ENCODE data around the gene PSMA7. TPM values are rescaled to one million over a fixed set of nuclear protein-coding genes. Genes with fewer than 3 reads are reported as not detected.
A peak's percentile ranks its signal among the peaks of the same experiment; 100 is the strongest.

The PSMA7 gene
- total RNA-seq, 2 experiments from 2014 or later, result 287 to 288 TPM

- Mint-ChIP-seq H3K27me3 (ENCODE audit: low read depth) (no peaks in the 10 kb centered on the region), H3K27ac (peak overlapping the region; percentile 71), H3K4me1 (ENCODE audit: low read depth) (peaks cover 43% of the 10 kb centered on the region), H3K9me3 (no peaks in the 10 kb centered on the region), H3K36me3 (ENCODE audit: low read depth) (peaks cover 49% of the 10 kb centered on the region), H3K4me3 (no peak overlapping the region)
- CTCF ChIA-PET, result interaction anchor here (1.8 to 2.6 kb wide), 2 partner anchors 112 to 127 kb away, joined by 7 to 10 read pairs; no protein-coding TSS in a partner anchor
- DNase-seq, result no peak
- intact Hi-C loops (cut with micrococcal nuclease), result loop anchor here (1.0 kb wide), 1 partner anchor 70 kb away; no protein-coding TSS in a partner anchor
Observed at GRCh38 chr20:62137478-62138203, 5.6 kb downstream of the PSMA7 start.

- no peaks in the 10 kb centered on the region for H3K27me3 Mint-ChIP-seq (ENCODE audit: low read depth)
- intact Hi-C loops (cut with micrococcal nuclease), result loop anchor here (1.0 kb wide), 1 partner anchor 70 kb away; no protein-coding TSS in a partner anchor
Observed at GRCh38 chr20:62137092-62137384, 6.2 kb downstream of the PSMA7 start.

GRCh38 chr20:62136283-62137091 is 6.7 kb downstream of the PSMA7 start:
- Mint-ChIP-seq H3K9me3 (no peaks in the 10 kb centered on the region), H3K36me3 (ENCODE audit: low read depth) (peaks cover 52% of the 10 kb centered on the region), H3K27ac (peak overlapping the region; percentile 71), H3K27me3 (ENCODE audit: low read depth) (no peaks in the 10 kb centered on the region), H3K4me3 (no peak overlapping the region), H3K4me1 (ENCODE audit: low read depth) (peaks cover 47% of the 10 kb centered on the region)
- DNase-seq, result peak; percentile 80
- CTCF ChIA-PET, result interaction anchor here (1.3 to 3.5 kb wide), 5 partner anchors 53 to 126 kb away, joined by 3 to 27 read pairs (median 6); no protein-coding TSS in a partner anchor
- intact Hi-C loops (cut with micrococcal nuclease), result loop anchor here (1.0 kb wide), 2 partner anchors 69 to 125 kb away; no protein-coding TSS in a partner anchor

More at GRCh38 chr20:62137092-62137384, 6.2 kb downstream of the PSMA7 start:
- Mint-ChIP-seq H3K9me3 (no peaks in the 10 kb centered on the region), H3K4me1 (ENCODE audit: low read depth) (peaks cover 49% of the 10 kb centered on the region), H3K36me3 (ENCODE audit: low read depth) (peaks cover 51% of the 10 kb centered on the region), H3K4me3 (no peak overlapping the region), H3K27ac (peak overlapping the region; percentile 71)
- CTCF ChIA-PET, result interaction anchor here (1.5 to 3.5 kb wide), 2 partner anchors 70 to 126 kb away, joined by 6 to 27 read pairs; no protein-coding TSS in a partner anchor
- no peak for DNase-seq

GRCh38 chr20:62135573-62136266 is 7.5 kb downstream of the PSMA7 start:
- no peak overlapping the region for H3K4me3 Mint-ChIP-seq
- no peak for DNase-seq
- H3K27ac Mint-ChIP-seq, result no peak overlapping the region
- intact Hi-C loops (cut with micrococcal nuclease), result loop anchor here (1.0 kb wide), 1 partner anchor 124 kb away; no protein-coding TSS in a partner anchor
- H3K36me3 Mint-ChIP-seq (ENCODE audit: low read depth), result peaks cover 56% of the 10 kb centered on the region
- H3K4me1 Mint-ChIP-seq (ENCODE audit: low read depth), result peaks cover 39% of the 10 kb centered on the region
- no peaks in the 10 kb centered on the region for H3K9me3 Mint-ChIP-seq
- CTCF ChIA-PET, result interaction anchor here (0.9 to 3.5 kb wide), 6 partner anchors 14 to 125 kb away, joined by 3 to 27 read pairs (median 6); partner anchors contain the start of gene LSM14B
- no peaks in the 10 kb centered on the region for H3K27me3 Mint-ChIP-seq (ENCODE audit: low read depth)

- H3K4me1 Mint-ChIP-seq (ENCODE audit: low read depth), result peaks cover 32% of the 10 kb centered on the region
- intact Hi-C loops (cut with micrococcal nuclease), result no loop called here
- H3K27me3 Mint-ChIP-seq (ENCODE audit: low read depth), result no peaks in the 10 kb centered on the region
- H3K36me3 Mint-ChIP-seq (ENCODE audit: low read depth), result peaks cover 56% of the 10 kb centered on the region
- no peak overlapping the region for H3K4me3 Mint-ChIP-seq
- H3K27ac Mint-ChIP-seq, result no peak overlapping the region
- H3K9me3 Mint-ChIP-seq, result no peaks in the 10 kb centered on the region
- no peak for DNase-seq
- CTCF ChIA-PET, result interaction anchor here (0.9 to 3.5 kb wide), 4 partner anchors 13 to 124 kb away, joined by 3 to 27 read pairs (median 4); partner anchors contain the start of gene LSM14B
Observed at GRCh38 chr20:62134735-62135231, 8.4 kb downstream of the PSMA7 start.

- CTCF ChIA-PET, result interaction anchor here (1.4 to 3.5 kb wide), 2 partner anchors 12 to 123 kb away, joined by 3 to 27 read pairs; no protein-coding TSS in a partner anchor
- no peak overlapping the region for H3K4me3 Mint-ChIP-seq
- peaks cover 27% of the 10 kb centered on the region for H3K4me1 Mint-ChIP-seq (ENCODE audit: low read depth)
- H3K27me3 Mint-ChIP-seq (ENCODE audit: low read depth), result no peaks in the 10 kb centered on the region
- intact Hi-C loops (cut with micrococcal nuclease), result no loop called here
- H3K36me3 Mint-ChIP-seq (ENCODE audit: low read depth), result peaks cover 52% of the 10 kb centered on the region
- no peak for DNase-seq
- H3K9me3 Mint-ChIP-seq, result no peaks in the 10 kb centered on the region
- H3K27ac Mint-ChIP-seq, result peak overlapping the region; percentile 77
Observed at GRCh38 chr20:62133864-62134263, 9.3 kb downstream of the PSMA7 start.

- CTCF ChIA-PET, result interaction anchor here (0.7 to 3.5 kb wide), 3 partner anchors 9 to 123 kb away, joined by 3 to 27 read pairs (median 3); no protein-coding TSS in a partner anchor
- no peaks in the 10 kb centered on the region for H3K9me3 Mint-ChIP-seq
- intact Hi-C loops (cut with micrococcal nuclease), result no loop called here
- H3K27me3 Mint-ChIP-seq (ENCODE audit: low read depth), result no peaks in the 10 kb centered on the region
- H3K4me1 Mint-ChIP-seq (ENCODE audit: low read depth), result peaks cover 26% of the 10 kb centered on the region
- peak overlapping the region; percentile 66 for H3K27ac Mint-ChIP-seq
- peaks cover 49% of the 10 kb centered on the region for H3K36me3 Mint-ChIP-seq (ENCODE audit: low read depth)
- H3K4me3 Mint-ChIP-seq, result no peak overlapping the region
- DNase-seq, result no peak
Observed at GRCh38 chr20:62133051-62133845, 9.9 kb downstream of the PSMA7 start.

- H3K36me3 Mint-ChIP-seq (ENCODE audit: low read depth), result peaks cover 47% of the 10 kb centered on the region
- H3K4me3 Mint-ChIP-seq, result no peak overlapping the region
- DNase-seq, result no peak
- intact Hi-C loops (cut with micrococcal nuclease), result no loop called here
- peak overlapping the region; percentile 65 for H3K27ac Mint-ChIP-seq
- H3K4me1 Mint-ChIP-seq (ENCODE audit: low read depth), result peaks cover 21% of the 10 kb centered on the region
- H3K27me3 Mint-ChIP-seq (ENCODE audit: low read depth), result no peaks in the 10 kb centered on the region
- no peaks in the 10 kb centered on the region for H3K9me3 Mint-ChIP-seq
- CTCF ChIA-PET, result interaction anchor here (0.7 kb wide), 1 partner anchor 10 kb away, joined by 3 read pairs; no protein-coding TSS in a partner anchor
Observed at GRCh38 chr20:62132421-62132820, 10.8 kb downstream of the PSMA7 start.

- H3K4me1 Mint-ChIP-seq (ENCODE audit: low read depth), result peaks cover 25% of the 10 kb centered on the region
- no peaks in the 10 kb centered on the region for H3K9me3 Mint-ChIP-seq
- no peaks in the 10 kb centered on the region for H3K27me3 Mint-ChIP-seq (ENCODE audit: low read depth)
- peaks cover 48% of the 10 kb centered on the region for H3K36me3 Mint-ChIP-seq (ENCODE audit: low read depth)
- intact Hi-C loops (cut with micrococcal nuclease), result no loop called here
- DNase-seq, result no peak
- H3K27ac Mint-ChIP-seq, result peak overlapping the region; percentile 65
- CTCF ChIA-PET, result no interaction called here
- no peak overlapping the region for H3K4me3 Mint-ChIP-seq
Observed at GRCh38 chr20:62131560-62132320, 11.5 kb downstream of the PSMA7 start.

- H3K36me3 Mint-ChIP-seq (ENCODE audit: low read depth), result peaks cover 58% of the 10 kb centered on the region
- CTCF ChIA-PET, result interaction anchor here (0.6 to 1.6 kb wide), 4 partner anchors 22 to 257 kb away, joined by 3 to 8 read pairs (median 5); partner anchors contain the start of gene RPS21
- H3K9me3 Mint-ChIP-seq, result no peaks in the 10 kb centered on the region
- no peaks in the 10 kb centered on the region for H3K27me3 Mint-ChIP-seq (ENCODE audit: low read depth)
- H3K27ac Mint-ChIP-seq, result peak overlapping the region; percentile 59
- peaks cover 30% of the 10 kb centered on the region for H3K4me1 Mint-ChIP-seq (ENCODE audit: low read depth)
- H3K4me3 Mint-ChIP-seq, result no peak overlapping the region
- DNase-seq, result no peak
- intact Hi-C loops (cut with micrococcal nuclease), result no loop called here
Observed at GRCh38 chr20:62129731-62130531, 13.3 kb downstream of the PSMA7 start.

Data from activated naive CD4-positive, alpha-beta T cell treated with anti-CD3 and anti-CD28 coated beads for 36 hours (primary cell).